ENCODE results near the gene USP9X. TPM values are rescaled to one million over a fixed set of nuclear protein-coding genes. Genes with fewer than 3 reads are reported as not detected.
A peak's percentile ranks its signal among the peaks of the same experiment; 100 is the strongest.

The USP9X gene
- total and polyA plus RNA-seq, 2 of the 8 experiments (the other 6 are each of a cell fraction or from before 2014, with no cell fraction given), result 79.2 to 300 TPM

DNA sequence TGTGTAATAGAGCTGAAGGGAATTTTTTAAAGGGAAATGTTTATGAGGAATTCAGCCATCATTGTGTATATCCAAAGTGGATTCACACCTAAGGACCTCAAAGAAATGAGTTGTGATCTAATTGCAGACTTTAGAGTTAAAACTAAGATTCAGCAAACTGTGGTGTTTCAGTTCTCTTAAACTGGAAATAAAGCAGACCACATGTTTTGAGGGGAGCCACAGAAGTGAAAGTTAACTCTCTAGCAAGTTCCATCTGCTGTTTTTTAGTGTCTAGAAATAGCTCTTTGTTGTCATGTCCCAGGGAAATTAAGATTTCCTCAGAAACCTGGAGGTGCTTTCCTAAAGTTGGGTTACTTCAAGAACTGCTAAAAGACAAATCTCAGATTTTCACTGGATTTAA, 151.4 kb downstream of the USP9X start:
- H3K56ac ChIP-seq (replicated peaks; ENCODE audit: insufficient read length, low read depth, low read length), result no peak overlapping the region
- H4K91ac ChIP-seq (replicated peaks; ENCODE audit: insufficient read length, low read length), result no peak overlapping the region
- no peak overlapping the region for H3K4me2 ChIP-seq (ENCODE audit: insufficient read depth in 1 of 2, low read depth in 2 of 2, low read length in 2 of 2)
- H4K8ac ChIP-seq (ENCODE audit: extremely low read depth, insufficient read depth, low read length), result no peak overlapping the region
- no peak overlapping the region for H2BK20ac ChIP-seq (ENCODE audit: low read length)
- FAIRE-seq (no peak), DNase-seq (ENCODE audit: low read depth in 1 of 2, low spot score in 2 of 2) (no peak)
- no peaks in the 10 kb centered on the region for H3K27me3 ChIP-seq (replicated peaks in 1 of 4; ENCODE audit: control insufficient read depth in 3 of 4, extremely low read depth in 1 of 4, insufficient read depth in 3 of 4, low read length in 3 of 4)
- POLR2A ChIA-PET (ENCODE audit: partially characterized antibody), result interaction anchor here (0.9 kb wide), 1 partner anchor 39 kb away, joined by 3 read pairs; no protein-coding TSS in a partner anchor
- no peak overlapping the region for H2BK120ac ChIP-seq (replicated peaks; ENCODE audit: low read depth, low read length)
- TF ChIP-seq HDAC2 (IDR thresholded peaks at IDR 0.05; ENCODE audit: borderline replicate concordance in 1 of 2, low read depth in 2 of 2, low read length in 2 of 2), result no peak
- TF ChIP-seq FOSL1 (IDR thresholded peaks at IDR 0.05; ENCODE audit: insufficient read depth, low read depth, low read length), result no peak
- TF ChIP-seq RFX5 (IDR thresholded peaks at IDR 0.05; ENCODE audit: borderline replicate concordance, low read depth, low read length), result no peak
- no peak for TF ChIP-seq RNF2 (IDR thresholded peaks at IDR 0.05; ENCODE audit: borderline replicate concordance, low read depth, low read length, missing control alignments, poor library complexity, severe bottlenecking)
- TF ChIP-seq EZH2 (IDR thresholded peaks at IDR 0.05; ENCODE audit: low read depth, low read length, severe bottlenecking), result no peak
- no peak for TF ChIP-seq SUZ12 (IDR thresholded peaks at IDR 0.05; ENCODE audit: low read length)
- no peak for TF ChIP-seq NRF1 (IDR thresholded peaks at IDR 0.05; ENCODE audit: low read depth, low read length)
- 0 out of 2 replicates have a peak, but pooled peaks have one; percentile 20 for TF ChIP-seq POLR2AphosphoS5 (IDR thresholded peaks at IDR 0.05; ENCODE audit: low read depth, low read length)
- TF ChIP-seq RBBP5 (IDR thresholded peaks at IDR 0.05; ENCODE audit: borderline replicate concordance, low read depth, low read length), result no peak
- 0 out of 3 replicates have a peak, but pooled peaks of 1 of the 2 experiments have one; percentile 34 for TF ChIP-seq POLR2A (IDR thresholded peaks at IDR 0.05; ENCODE audit: control extremely low read depth in 1 of 2, low read depth in 2 of 2, low read length in 2 of 2)
- TF ChIP-seq CBX8 (IDR thresholded peaks at IDR 0.05; ENCODE audit: borderline replicate concordance, low read depth, low read length), result no peak
- TF ChIP-seq, protein P1, sequence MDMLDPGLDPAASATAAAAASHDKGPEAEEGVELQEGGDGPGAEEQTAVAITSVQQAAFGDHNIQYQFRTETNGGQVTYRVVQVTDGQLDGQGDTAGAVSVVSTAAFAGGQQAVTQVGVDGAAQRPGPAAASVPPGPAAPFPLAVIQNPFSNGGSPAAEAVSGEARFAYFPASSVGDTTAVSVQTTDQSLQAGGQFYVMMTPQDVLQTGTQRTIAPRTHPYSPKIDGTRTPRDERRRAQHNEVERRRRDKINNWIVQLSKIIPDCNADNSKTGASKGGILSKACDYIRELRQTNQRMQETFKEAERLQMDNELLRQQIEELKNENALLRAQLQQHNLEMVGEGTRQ (IDR thresholded peaks at IDR 0.05; ENCODE audit: low read length), result no peak
- TF ChIP-seq SIRT6 (IDR thresholded peaks at IDR 0.05; ENCODE audit: low read length), result no peak
- H2BK12ac ChIP-seq (ENCODE audit: low read depth, low read length), result no peak overlapping the region
- no peak overlapping the region for H3K4me3 ChIP-seq (ENCODE audit: extremely low read depth in 1 of 4, insufficient read depth in 2 of 4, low read depth in 3 of 4, low read length in 4 of 4)
- H2AK5ac ChIP-seq (ENCODE audit: low read depth, low read length), result no peak overlapping the region
- no peak overlapping the region for H2BK15ac ChIP-seq (ENCODE audit: low read length)
- no peak overlapping the region for H3K23ac ChIP-seq (ENCODE audit: insufficient read length)
- H3K9ac ChIP-seq (replicated peaks in 1 of 4; ENCODE audit: extremely low read depth in 1 of 4, low read depth in 3 of 4, low read length in 3 of 4), result no peak overlapping the region
- H3K9me3 ChIP-seq (ENCODE audit: insufficient read depth in 2 of 2, low read depth in 1 of 2, low read length in 1 of 2), result no peaks in the 10 kb centered on the region
- no peak overlapping the region for H2AFZ ChIP-seq (ENCODE audit: low read length)
- peaks cover 8 to 21% (median 14%) of the 10 kb centered on the region in 4 experiments for H3K36me3 ChIP-seq (ENCODE audit: control insufficient read depth in 2 of 4, insufficient read depth in 4 of 4, low read length in 3 of 4)
- no peak overlapping the region for H3K18ac ChIP-seq (ENCODE audit: extremely low read depth, low read length)
- no peak overlapping the region for H3K14ac ChIP-seq (ENCODE audit: insufficient read length)
- CTCF ChIA-PET (ENCODE audit: partially characterized antibody), result interaction anchor here (0.9 kb wide), 1 partner anchor 16 kb away, joined by 3 read pairs; no protein-coding TSS in a partner anchor
- H3K4ac ChIP-seq (replicated peaks; ENCODE audit: insufficient read length, low read depth, low read length), result no peak overlapping the region
- no peak overlapping the region for H3K27ac ChIP-seq (ENCODE audit: low read depth, low read length)
- no peaks in the 10 kb centered on the region for H3K79me2 ChIP-seq (ENCODE audit: control insufficient read depth in 1 of 2, insufficient read depth in 2 of 2, low read length in 2 of 2)
- H4K5ac ChIP-seq (ENCODE audit: insufficient read length, low read depth, low read length), result no peak overlapping the region
- no peak overlapping the region for H2BK5ac ChIP-seq (ENCODE audit: low read depth, low read length)
- H3K79me1 ChIP-seq (ENCODE audit: low read depth, low read length), result no peaks in the 10 kb centered on the region
- no peaks in the 10 kb centered on the region for H3K4me1 ChIP-seq (replicated peaks in 1 of 4; ENCODE audit: control insufficient read depth in 3 of 4, insufficient read depth in 4 of 4, low read length in 3 of 4)
- H3K23me2 ChIP-seq (ENCODE audit: low read depth, low read length), result no peaks in the 10 kb centered on the region
- H4K20me1 ChIP-seq (replicated peaks in 1 of 2; ENCODE audit: control insufficient read depth in 1 of 2, insufficient read depth in 2 of 2, low read length in 2 of 2), result no peaks in the 10 kb centered on the region

Measured in H1 (cell line).